Osteoblast (primary cell): Measurements from ENCODE around the gene RBL1. TPM values are rescaled to one million over a fixed set of nuclear protein-coding genes. Genes with fewer than 3 reads are reported as not detected.
"Not testable (repeated sequence)": the region's sequence is repeated elsewhere in the genome, so short reads cannot be mapped to it uniquely, and the experiment has no call there.

Experiments used
- DNase-seq: peaks from one replicate; pipeline ENCODE4 v3.0.0; 2011; ENCODE audit warnings: low spot score, mixed read lengths; ENCODE audit not compliant: insufficient read length; ENCODE audit errors: missing footprints
- H2AFZ ChIP-seq: 2 replicates; pipeline ENCODE4 v1.6.0; 2011; ENCODE audit warnings: mild to moderate bottlenecking, low read length
- H3K27ac ChIP-seq: 2 replicates; pipeline ENCODE4 v1.5.1; 2011; ENCODE audit warnings: mild to moderate bottlenecking, low read depth, low read length, moderate library complexity
- H3K27me3 ChIP-seq: 2 replicates; pipeline ENCODE4 v1.6.0; 2012; ENCODE audit warnings: mild to moderate bottlenecking, control low read depth, inconsistent platforms, low read length, moderate library complexity; ENCODE audit not compliant: insufficient read depth
- H3K36me3 ChIP-seq: 2 replicates; pipeline ENCODE4 v1.5.1; 2011; ENCODE audit warnings: mild to moderate bottlenecking, low read length, control low read depth, moderate library complexity; ENCODE audit not compliant: insufficient read depth
- H3K4me1 ChIP-seq: 2 replicates; pipeline ENCODE4 v1.5.1; 2011; ENCODE audit warnings: mild to moderate bottlenecking, low read length, control low read depth, moderate library complexity; ENCODE audit not compliant: insufficient read depth
- H3K4me2 ChIP-seq: 2 replicates; pipeline ENCODE4 v1.6.0; 2011; ENCODE audit warnings: mild to moderate bottlenecking, low read length; ENCODE audit not compliant: insufficient read depth
- H3K4me3 ChIP-seq: fragments of 200-600 bp; sonication (generic); 3 replicates; pipeline ENCODE4 v1.5.1; 2012; ENCODE audit warnings: mild to moderate bottlenecking, low read length, inconsistent platforms; ENCODE audit not compliant: insufficient read depth
- H3K79me2 ChIP-seq: 2 replicates; pipeline ENCODE4 v1.6.0; 2012; ENCODE audit warnings: mild to moderate bottlenecking, low read length, control low read depth, inconsistent platforms; ENCODE audit not compliant: insufficient read depth
- H3K9me3 ChIP-seq: 2 replicates; pipeline ENCODE4 v1.5.1; 2011; ENCODE audit warnings: low read depth, low read length, control low read depth
- H4K20me1 ChIP-seq: 2 replicates; pipeline ENCODE4 v1.6.0; 2012; ENCODE audit warnings: mild to moderate bottlenecking, low read length, control low read depth; ENCODE audit not compliant: insufficient read depth
- CTCF ChIP-seq: IDR thresholded peaks from 2 replicates; pipeline ENCODE4 v1.5.1; 2011; ENCODE audit warnings: mild to moderate bottlenecking, low read depth, low read length, moderate library complexity; ENCODE audit errors: extremely low read depth
- total RNA-seq: library from RNA; depleted of rRNA; stranded (reverse); fragments of >200 nt; gene quantifications from 2 replicates; pipeline ENCODE4 v1.2.3, GENCODE V29; 2012

Gene RBL1
- total RNA-seq, 1 donor: 9.8 TPM

GRCh38 chr20:37011147-37011546, 84.7 kb downstream of the RBL1 start:
- no peak overlapping the region for H2AFZ ChIP-seq
- H3K9me3 ChIP-seq: no peaks in the 10 kb centered on the region
- H3K27ac ChIP-seq: no peak overlapping the region
- H3K79me2 ChIP-seq: no peaks in the 10 kb centered on the region
- no peaks in the 10 kb centered on the region for H3K27me3 ChIP-seq
- no peak overlapping the region for H3K4me2 ChIP-seq
- peaks cover 3% of the 10 kb centered on the region for H3K36me3 ChIP-seq
- H3K4me1 ChIP-seq: no peaks in the 10 kb centered on the region
- no peak overlapping the region for H3K4me3 ChIP-seq
- no peak for DNase-seq
- H4K20me1 ChIP-seq: no peaks in the 10 kb centered on the region
- TF ChIP-seq CTCF: no peak

GRCh38 chr20:37007898-37008649, 87.7 kb downstream of the RBL1 start:
- Histone ChIP-seq H2AFZ (no peak overlapping the region), H3K27me3 (no peaks in the 10 kb centered on the region), H3K27ac (no peak overlapping the region), H3K9me3 (no peaks in the 10 kb centered on the region), H3K4me2 (no peak overlapping the region), H4K20me1 (no peaks in the 10 kb centered on the region), H3K4me3 (no peak overlapping the region), H3K79me2 (no peaks in the 10 kb centered on the region), H3K36me3 (peaks cover 3% of the 10 kb centered on the region), H3K4me1 (no peaks in the 10 kb centered on the region)
- DNase-seq: peak; percentile 94
- TF ChIP-seq CTCF: peak; percentile 39

GRCh38 chr20:37005062-37005942, 90.5 kb downstream of the RBL1 start:
- not testable (repeated sequence) for H3K4me3 ChIP-seq, H4K20me1 ChIP-seq, H2AFZ ChIP-seq, H3K79me2 ChIP-seq, H3K4me2 ChIP-seq, H3K27ac ChIP-seq, DNase-seq, H3K36me3 ChIP-seq, H3K27me3 ChIP-seq, H3K9me3 ChIP-seq, H3K4me1 ChIP-seq

GRCh38 chr20:37001634-37002033, 94.2 kb downstream of the RBL1 start:
- H3K79me2 ChIP-seq, H3K4me2 ChIP-seq, H3K36me3 ChIP-seq, H4K20me1 ChIP-seq, H2AFZ ChIP-seq, H3K27ac ChIP-seq, H3K4me1 ChIP-seq, H3K9me3 ChIP-seq, H3K27me3 ChIP-seq, H3K4me3 ChIP-seq, DNase-seq: not testable (repeated sequence)

DNA sequence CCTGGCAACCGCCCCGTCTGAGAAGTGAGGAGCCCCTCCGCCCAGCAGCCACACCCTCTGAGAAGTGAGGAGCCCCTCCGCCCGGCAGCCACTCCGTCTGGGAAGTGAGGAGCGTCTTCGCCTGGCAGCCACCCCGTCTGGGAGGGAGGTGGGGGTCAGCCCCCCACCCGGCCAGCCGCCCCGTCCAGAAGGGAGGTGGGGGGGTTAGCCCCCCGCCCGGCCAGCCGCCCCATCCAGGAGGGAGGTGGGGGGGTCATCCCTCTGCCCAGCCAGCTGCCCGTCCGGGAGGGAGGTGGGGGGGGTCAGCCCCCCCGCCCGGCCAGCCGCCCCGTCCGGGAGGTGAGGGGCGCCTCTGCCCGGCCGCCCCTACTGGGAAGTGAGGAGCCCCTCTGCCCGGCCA, 95.6 kb downstream of the RBL1 start:
- not testable (repeated sequence) for H3K4me1 ChIP-seq, H3K36me3 ChIP-seq, H2AFZ ChIP-seq, H3K27me3 ChIP-seq, H3K9me3 ChIP-seq, H3K27ac ChIP-seq, DNase-seq, H4K20me1 ChIP-seq, H3K4me3 ChIP-seq, H3K4me2 ChIP-seq, H3K79me2 ChIP-seq
